CD4-positive, alpha-beta T cell (primary cell): Measurements from ENCODE around the gene TIAM1. TPM values are rescaled to one million over a fixed set of nuclear protein-coding genes. Genes with fewer than 3 reads are reported as not detected.

Experiments used
- ATAC-seq: fragments of 200-7000 bp; cut with Tn5 transposase; one replicate; pipeline ENCODE4 v1.10.0; 2022; ENCODE audit warnings: mild to moderate bottlenecking; ENCODE audit not compliant: poor library complexity
- CTCF ChIA-PET: fragments of 350-600 bp; sonication (Branson Sonifier 250); formaldehyde crosslinking; loops from one replicate; lab custom pipeline; 2021; ENCODE audit warnings: antibody characterized with exemption, inconsistent platforms; lab: Charles Lee
- POLR2A ChIA-PET: fragments of 350-600 bp; sonication (Branson Sonifier 250); formaldehyde crosslinking; loops from one replicate; lab custom pipeline; 2021; ENCODE audit warnings: antibody characterized with exemption, inconsistent platforms; lab: Charles Lee
- DNase-seq, 14 experiments: peaks; one replicate each; pipeline ENCODE4 v3.0.0-alpha.2; 2013 to 2020; ENCODE audit warnings: mixed read lengths in 2 of 14
- H3K27ac ChIP-seq, 2 donors: one replicate each; pipeline versions ENCODE4 v1.5.1 to v1.7.0; 2013; ENCODE audit warnings: low read length in 2 of 2, low read depth in 1 of 2, mild to moderate bottlenecking in 1 of 2
- H3K27me3 ChIP-seq, 2 experiments: 1 replicate in 1 of 2; 2 replicates in 1 of 2; pipeline versions ENCODE4 v1.6.1 to v1.7.0; 2013; ENCODE audit warnings: low read length in 2 of 2, control low read depth in 1 of 2, mild to moderate bottlenecking in 1 of 2, moderate library complexity in 1 of 2; ENCODE audit not compliant: insufficient read depth in 2 of 2, control insufficient read depth in 1 of 2
- H3K36me3 ChIP-seq: one replicate; pipeline ENCODE4 v1.6.1; 2013; ENCODE audit warnings: low read length, control low read depth; ENCODE audit not compliant: insufficient read depth
- H3K4me1 ChIP-seq: one replicate; pipeline ENCODE4 v1.6.1; 2013; ENCODE audit warnings: low read length, control low read depth; ENCODE audit not compliant: insufficient read depth
- H3K4me3 ChIP-seq: one replicate; pipeline ENCODE4 v1.5.1; 2013; ENCODE audit warnings: mild to moderate bottlenecking, low read length, moderate library complexity
- H3K9me3 ChIP-seq, 2 experiments: 1 replicate in 1 of 2; 2 replicates in 1 of 2; pipeline versions ENCODE4 v1.6.1 to v1.7.0; 2013; ENCODE audit warnings: low read length in 2 of 2, mild to moderate bottlenecking in 2 of 2, control low read depth in 1 of 2, moderate library complexity in 1 of 2; ENCODE audit not compliant: control insufficient read depth in 1 of 2, insufficient read depth in 1 of 2
- H3K27ac Mint-ChIP-seq: one replicate; pipeline ENCODE4 v1.8.0; 2020; ENCODE audit warnings: mixed read lengths
- H3K27me3 Mint-ChIP-seq: one replicate; pipeline ENCODE4 v1.8.0; 2021; ENCODE audit warnings: mixed read lengths
- H3K36me3 Mint-ChIP-seq: one replicate; pipeline ENCODE4 v1.8.0; 2021; ENCODE audit warnings: low read depth, mixed read lengths
- H3K4me1 Mint-ChIP-seq: one replicate; pipeline ENCODE4 v1.8.0; 2021; ENCODE audit warnings: low read depth, mixed read lengths
- H3K4me3 Mint-ChIP-seq: one replicate; pipeline ENCODE4 v1.8.0; 2020; ENCODE audit warnings: mild to moderate bottlenecking, mixed read lengths
- H3K9me3 Mint-ChIP-seq: one replicate; pipeline ENCODE4 v1.8.0; 2020; ENCODE audit warnings: mixed read lengths
- intact Hi-C, 2 experiments: fragments of 100-400 bp; cut with DNase I in 1 of 2; cut with micrococcal nuclease in 1 of 2; formaldehyde crosslinking; loops; one replicate each; pipeline versions ENCODE4 v1.15.1 to v1.9.0; 2023 to 2025; cut with DNase I, micrococcal nuclease
- total RNA-seq, 174 experiments: library from RNA in 2 of 174; stranded (reverse) in 2 of 174; gene quantifications; one replicate each; pipeline ENCODE4 v1.2.3 and lab custom pipeline; 2021 to 2026
- TF ChIP-seq, protein P1 (sequence below): fragments of 200-600 bp; IDR thresholded peaks from one replicate; pipeline ENCODE4 v1.8.0; 2022; ENCODE audit warnings: antibody characterized with exemption, mild to moderate bottlenecking

TIAM1 gene
- total RNA-seq, 2 experiments from 2014 or later = 39.6 to 39.8 TPM

DNA sequence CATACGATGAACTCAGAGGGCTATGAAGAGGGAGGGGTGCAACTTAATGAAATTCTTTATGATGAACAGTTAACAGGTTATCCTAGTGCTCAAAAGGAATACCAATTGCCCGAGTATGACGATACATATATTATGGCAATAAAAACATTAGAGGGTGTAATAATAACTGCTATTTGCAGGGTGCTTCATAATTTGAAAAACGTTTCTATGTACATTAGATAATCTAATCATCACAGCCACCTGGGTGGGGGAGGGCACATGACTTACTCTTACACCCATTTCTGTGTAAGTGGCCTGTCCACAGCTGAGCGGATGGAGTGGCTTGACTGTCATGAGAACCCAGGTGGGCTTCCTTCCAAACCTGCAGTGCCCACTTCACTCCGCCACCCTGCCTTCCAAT lies 46.3 kb downstream of the TIAM1 start:
- H3K4me3 Mint-ChIP-seq = no peak overlapping the region
- ChIA-PET POLR2A (no interaction called here), CTCF (no interaction called here)
- TF ChIP-seq, protein P1, sequence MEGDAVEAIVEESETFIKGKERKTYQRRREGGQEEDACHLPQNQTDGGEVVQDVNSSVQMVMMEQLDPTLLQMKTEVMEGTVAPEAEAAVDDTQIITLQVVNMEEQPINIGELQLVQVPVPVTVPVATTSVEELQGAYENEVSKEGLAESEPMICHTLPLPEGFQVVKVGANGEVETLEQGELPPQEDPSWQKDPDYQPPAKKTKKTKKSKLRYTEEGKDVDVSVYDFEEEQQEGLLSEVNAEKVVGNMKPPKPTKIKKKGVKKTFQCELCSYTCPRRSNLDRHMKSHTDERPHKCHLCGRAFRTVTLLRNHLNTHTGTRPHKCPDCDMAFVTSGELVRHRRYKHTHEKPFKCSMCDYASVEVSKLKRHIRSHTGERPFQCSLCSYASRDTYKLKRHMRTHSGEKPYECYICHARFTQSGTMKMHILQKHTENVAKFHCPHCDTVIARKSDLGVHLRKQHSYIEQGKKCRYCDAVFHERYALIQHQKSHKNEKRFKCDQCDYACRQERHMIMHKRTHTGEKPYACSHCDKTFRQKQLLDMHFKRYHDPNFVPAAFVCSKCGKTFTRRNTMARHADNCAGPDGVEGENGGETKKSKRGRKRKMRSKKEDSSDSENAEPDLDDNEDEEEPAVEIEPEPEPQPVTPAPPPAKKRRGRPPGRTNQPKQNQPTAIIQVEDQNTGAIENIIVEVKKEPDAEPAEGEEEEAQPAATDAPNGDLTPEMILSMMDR = no peak
- Histone ChIP-seq H3K4me3 (no peak overlapping the region), H3K9me3 (no peaks in the 10 kb centered on the region), H3K27ac (no peak overlapping the region), H3K4me1 (no peaks in the 10 kb centered on the region), H3K36me3 (no peaks in the 10 kb centered on the region), H3K27me3 (no peaks in the 10 kb centered on the region)
- DNase-seq (no peak), ATAC-seq (no peak)
- no peaks in the 10 kb centered on the region for H3K27me3 Mint-ChIP-seq
- no peaks in the 10 kb centered on the region for H3K9me3 Mint-ChIP-seq
- H3K27ac Mint-ChIP-seq = no peak overlapping the region
- intact Hi-C loops = no loop called here
- H3K36me3 Mint-ChIP-seq = no peaks in the 10 kb centered on the region
- no peaks in the 10 kb centered on the region for H3K4me1 Mint-ChIP-seq

DNA sequence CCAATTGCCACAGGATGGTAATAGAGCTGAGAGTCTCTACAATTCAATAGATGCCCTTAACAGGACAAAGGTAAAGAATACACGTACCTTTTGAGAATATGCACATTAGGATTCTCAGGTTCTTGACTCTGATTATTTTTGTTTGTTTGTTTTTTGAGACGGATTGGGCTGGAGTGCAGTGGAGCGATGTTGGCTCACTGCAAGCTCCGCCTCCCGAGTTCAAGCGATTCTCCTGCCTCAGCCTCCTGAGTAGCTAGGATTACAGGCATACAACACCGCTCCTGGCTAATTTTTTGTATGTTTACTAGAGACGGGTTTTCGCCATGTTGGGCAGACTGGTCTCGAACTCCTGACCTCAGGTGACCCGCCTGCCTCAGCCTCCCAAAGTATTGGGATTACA lies 48.4 kb downstream of the TIAM1 start:
- no peak overlapping the region for H3K4me3 Mint-ChIP-seq
- H3K27me3 ChIP-seq = no peaks in the 10 kb centered on the region
- ChIA-PET POLR2A (no interaction called here), CTCF (no interaction called here)
- H3K27ac Mint-ChIP-seq = no peak overlapping the region
- no peaks in the 10 kb centered on the region for H3K4me1 Mint-ChIP-seq
- H3K27me3 Mint-ChIP-seq = no peaks in the 10 kb centered on the region
- H3K4me3 ChIP-seq = no peak overlapping the region
- TF ChIP-seq, protein P1 = no peak
- DNase-seq (no peak), ATAC-seq (no peak)
- H3K36me3 Mint-ChIP-seq = no peaks in the 10 kb centered on the region
- H3K36me3 ChIP-seq = no peaks in the 10 kb centered on the region
- intact Hi-C loops = no loop called here
- no peaks in the 10 kb centered on the region for H3K4me1 ChIP-seq
- no peak overlapping the region for H3K27ac ChIP-seq
- H3K9me3 Mint-ChIP-seq = no peaks in the 10 kb centered on the region
- H3K9me3 ChIP-seq = no peaks in the 10 kb centered on the region

DNA sequence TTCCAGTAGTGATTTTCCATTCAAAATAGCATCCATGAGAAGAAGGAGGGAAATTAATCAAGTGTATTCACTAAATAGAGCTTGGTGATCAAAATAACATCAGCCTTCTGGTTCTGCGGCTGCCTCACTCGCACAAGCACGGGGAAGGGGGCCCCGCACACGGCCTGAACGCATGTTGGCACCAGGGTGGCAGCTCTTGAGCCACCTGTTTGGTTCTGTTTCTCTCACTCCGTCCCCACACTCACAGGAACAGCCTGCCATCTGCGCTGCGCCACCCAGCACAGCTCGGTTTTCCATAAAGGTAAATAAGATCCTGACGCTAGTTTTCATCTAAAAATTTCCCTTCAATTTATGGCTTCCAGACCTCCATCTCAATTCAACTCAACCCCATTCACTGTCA lies 49.4 kb downstream of the TIAM1 start:
- Mint-ChIP-seq H3K4me1 (no peaks in the 10 kb centered on the region), H3K4me3 (no peak overlapping the region), H3K9me3 (no peaks in the 10 kb centered on the region), H3K27me3 (no peaks in the 10 kb centered on the region), H3K36me3 (no peaks in the 10 kb centered on the region), H3K27ac (no peak overlapping the region)
- TF ChIP-seq, protein P1 = no peak
- H3K36me3 ChIP-seq = no peaks in the 10 kb centered on the region
- ChIA-PET CTCF (no interaction called here), POLR2A (no interaction called here)
- H3K4me1 ChIP-seq = no peaks in the 10 kb centered on the region
- no peaks in the 10 kb centered on the region for H3K9me3 ChIP-seq
- no peak overlapping the region for H3K4me3 ChIP-seq
- ATAC-seq (no peak), DNase-seq (no peak)
- intact Hi-C loops = no loop called here
- H3K27ac ChIP-seq = no peak overlapping the region
- H3K27me3 ChIP-seq = no peaks in the 10 kb centered on the region
